A549 (cell line): ENCODE results near the gene TMEM196. TPM values are rescaled to one million over a fixed set of nuclear protein-coding genes. Genes with fewer than 3 reads are reported as not detected.
A peak's percentile ranks its signal among the peaks of the same experiment; 100 is the strongest.

Experiments used
- ATAC-seq, 2 experiments: fragments of 200-7000 bp in 1 of 2; fragments of >200 bp in 1 of 2; cut with Nextera tagmentation in 1 of 2; cut with Tn5 transposase in 1 of 2; 3 replicates each; pipeline versions ENCODE4 v1.8.0 to v1.9.1; 2018 to 2020; ENCODE audit warnings: mild to moderate bottlenecking in 1 of 2, moderate library complexity in 1 of 2
- CTCF ChIA-PET: fragments of 300-600 bp; sonication (Branson Sonifier 250); formaldehyde crosslinking; extraction: SDS; loops from one replicate; lab custom pipeline; 2021; ENCODE audit warnings: antibody characterized with exemption, inconsistent platforms; lab: Yijun Ruan, JAX
- POLR2A ChIA-PET: fragments of 350-600 bp; formaldehyde crosslinking; extraction: SDS; loops from one replicate; lab custom pipeline; 2021; ENCODE audit warnings: antibody characterized with exemption, inconsistent platforms; lab: Yijun Ruan, JAX
- DNase-seq, 2 experiments: peaks; one replicate each; pipeline versions ENCODE4 v3.0.0 to v3.0.0-alpha.2; 2011 to 2016; ENCODE audit warnings: low read depth in 1 of 2, low spot score in 1 of 2
- FAIRE-seq: peaks from 2 replicates; lab custom pipeline; 2011; peaks lifted over from hg19 to GRCh38; lab: Jason Lieb, UNC
- H3K27ac ChIP-seq, 2 experiments: fragments of >200 bp; sonication (Bioruptor Twin); formaldehyde crosslinking; 3 replicates each; pipeline ENCODE4 v1.5.1; 2016 to 2017
- H3K4me1 ChIP-seq: fragments of >200 bp; sonication (Bioruptor Twin); formaldehyde crosslinking; 3 replicates; pipeline ENCODE4 v1.6.1; 2016
- H3K4me2 ChIP-seq: fragments of >200 bp; sonication (Bioruptor Twin); formaldehyde crosslinking; 3 replicates; pipeline ENCODE4 v1.6.1; 2016
- H3K4me3 ChIP-seq: fragments of >200 bp; sonication (Bioruptor Twin); formaldehyde crosslinking; 3 replicates; pipeline ENCODE4 v1.5.1; 2016
- H3K9me3 ChIP-seq: fragments of >200 bp; sonication (Bioruptor Twin); formaldehyde crosslinking; 3 replicates; pipeline ENCODE4 v1.6.1; 2016
- CBX8 ChIP-seq: fragments of 200-600 bp; sonication (generic); IDR thresholded peaks from 2 replicates; pipeline ENCODE4 v1.6.1; 2016
- CHD2 ChIP-seq: fragments of 150-350 bp; IDR thresholded peaks from 2 replicates; pipeline ENCODE4 v1.6.1; 2014; ENCODE audit warnings: low read length; ENCODE audit not compliant: partially characterized antibody
- CTCF ChIP-seq: fragments of >200 bp; sonication (Bioruptor Twin); formaldehyde crosslinking; IDR thresholded peaks from 3 replicates; pipeline ENCODE4 v1.5.1; 2016
- E2F6 ChIP-seq: IDR thresholded peaks from 2 replicates; pipeline ENCODE4 v1.6.1; 2012; ENCODE audit warnings: low read depth, borderline replicate concordance
- EHMT2 ChIP-seq: fragments of 200-600 bp; sonication (generic); IDR thresholded peaks from 2 replicates; pipeline ENCODE4 v1.6.1; 2016; ENCODE audit warnings: antibody characterized with exemption, low read depth, mild to moderate bottlenecking, moderate library complexity
- FOXS1 ChIP-seq: fragments of 250-450 bp; sonication (Bioruptor Pico); IDR thresholded peaks from 2 replicates; pipeline ENCODE4 v1.5.0; 2020; ENCODE audit warnings: mild to moderate bottlenecking, moderate library complexity
- HDAC2 ChIP-seq: fragments of 200-600 bp; sonication (generic); IDR thresholded peaks from 2 replicates; pipeline ENCODE4 v1.6.1; 2016
- HOXA7 ChIP-seq: fragments of 250-450 bp; sonication (Bioruptor Pico); IDR thresholded peaks from 2 replicates; pipeline ENCODE4 v1.5.0; 2020; ENCODE audit warnings: mild to moderate bottlenecking, moderate library complexity
- JUNB ChIP-seq: fragments of >200 bp; sonication (Bioruptor Twin); formaldehyde crosslinking; IDR thresholded peaks from 2 replicates; pipeline ENCODE4 v1.6.1; 2016
- MAFK ChIP-seq: fragments of 450-650 bp; IDR thresholded peaks from 2 replicates; pipeline ENCODE4 v1.6.1; 2014; ENCODE audit not compliant: partially characterized antibody
- MAZ ChIP-seq: fragments of 150-350 bp; IDR thresholded peaks from 2 replicates; pipeline ENCODE4 v1.6.1; 2014; ENCODE audit warnings: antibody characterized with exemption, low read depth, low read length, borderline replicate concordance
- NFE2L2 ChIP-seq: fragments of 150-350 bp; conservative IDR thresholded peaks from 2 replicates; pipeline ENCODE4 v1.6.1; 2014; ENCODE audit warnings: low read length
- NPAS2 ChIP-seq: fragments of 250-450 bp; sonication (Bioruptor Pico); IDR thresholded peaks from 2 replicates; pipeline ENCODE4 v1.8.0; 2022; ENCODE audit warnings: mild to moderate bottlenecking, moderate library complexity, borderline replicate concordance
- PBX3 ChIP-seq: IDR thresholded peaks from 2 replicates; pipeline ENCODE4 v1.6.1; 2012
- RAD21 ChIP-seq, 2 experiments: fragments of >200 bp in 1 of 2; sonication (Bioruptor Twin) in 1 of 2; formaldehyde crosslinking in 1 of 2; IDR thresholded peaks in 1 of 2; conservative IDR thresholded peaks in 1 of 2; 2 replicates in 1 of 2; 3 replicates in 1 of 2; pipeline ENCODE4 v1.6.1; 2012 to 2018; ENCODE audit warnings: inconsistent platforms in 1 of 2
- SMC3 ChIP-seq: fragments of >200 bp; sonication (Bioruptor Twin); formaldehyde crosslinking; IDR thresholded peaks from 3 replicates; pipeline ENCODE4 v1.6.1; 2018; ENCODE audit warnings: inconsistent platforms
- ZSCAN20 ChIP-seq: fragments of 250-450 bp; sonication (Bioruptor Pico); IDR thresholded peaks from 2 replicates; pipeline ENCODE4 v1.8.0; 2022; ENCODE audit warnings: mild to moderate bottlenecking, moderate library complexity
- WGBS: methylation state at CpG from one replicate; pipeline ENCODE4 v1.1.6; 2017; ENCODE audit errors: missing lambda C conversion rate; 5-methylcytosine and 5-hydroxymethylcytosine counted together
- polyA plus RNA-seq, 4 experiments: library from polyadenylated mRNA; depleted of rRNA in 3 of 4; stranded (reverse); fragments of >200 nt; fragmentation: RNase III in 1 of 4; extraction: RNeasy Plus Mini Kit Qiagen cat#74134 plus additional on column Dnase treatment in 1 of 4; gene quantifications; 2 replicates in 3 of 4; 3 replicates in 1 of 4; pipeline ENCODE4 v1.2.3, GENCODE V29; 2011 to 2017
- TF ChIP-seq, protein P1 (sequence below): fragments of 250-450 bp; sonication (Bioruptor Pico); IDR thresholded peaks from 2 replicates; pipeline ENCODE4 v1.5.0; 2020; ENCODE audit warnings: low read depth, mild to moderate bottlenecking, moderate library complexity
- TF ChIP-seq, protein P2 (sequence below): fragments of 250-450 bp; sonication (Bioruptor Pico); IDR thresholded peaks from 2 replicates; pipeline ENCODE4 v1.5.0; 2021; ENCODE audit warnings: mild to moderate bottlenecking, moderate library complexity, borderline replicate concordance

Gene TMEM196
- polyA plus RNA-seq, 2 of the 4 experiments (the other 2 are of a cell fraction) = not detected

DNA sequence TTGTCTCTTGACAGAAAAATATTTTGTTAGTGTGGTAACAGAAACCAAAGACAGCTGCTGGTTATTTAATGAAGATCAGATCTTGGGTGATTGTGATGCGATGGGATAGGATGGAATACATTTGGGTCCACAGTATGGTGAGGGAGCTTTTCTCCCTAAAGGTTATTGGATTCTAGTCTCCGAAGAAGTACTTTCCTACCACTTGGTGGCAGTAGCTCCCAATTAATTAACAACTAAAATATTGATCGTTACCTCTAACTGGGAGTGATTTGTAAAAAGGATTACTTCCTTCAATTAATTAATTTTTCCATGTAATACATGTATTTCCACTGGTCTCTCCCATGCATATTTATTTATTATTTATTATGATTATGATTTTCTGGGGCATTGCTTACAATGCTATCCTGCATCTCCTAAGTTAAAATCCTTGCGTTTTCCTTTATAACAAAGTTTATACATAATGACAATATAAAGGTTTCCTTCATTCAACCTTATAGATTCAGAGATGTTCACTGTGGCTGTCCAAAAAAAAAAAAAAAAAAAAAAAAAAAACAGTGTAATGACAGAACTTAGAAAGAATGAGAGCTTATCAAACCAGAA lies 25.6 kb downstream of the TMEM196 start:
- no peaks in the 10 kb centered on the region for H3K9me3 ChIP-seq
- H3K27ac ChIP-seq = no peak overlapping the region
- 26% methylated on average over 4 of the region's 4 CpGs for WGBS
- FAIRE-seq (peak; percentile 51), DNase-seq (peak; percentile 33 to 53), ATAC-seq (peak; percentile 59 to 82; a peak in 5 of 6 replicates)
- no peak overlapping the region for H3K4me3 ChIP-seq
- H3K4me2 ChIP-seq = no peak overlapping the region
- no peak for TF ChIP-seq CHD2
- no peak for TF ChIP-seq MAZ
- no peak for TF ChIP-seq E2F6
- TF ChIP-seq ZSCAN20 (CRISPR knock-in tag) = no peak
- TF ChIP-seq SMC3 = peak; percentile 91
- TF ChIP-seq HDAC2 = no peak
- no peak for TF ChIP-seq FOXS1
- no peak for TF ChIP-seq JUNB
- peak; percentile 87 to 94 for TF ChIP-seq RAD21 (conservative IDR thresholded peaks at IDR 0.05 in 1 of 2, IDR thresholded peaks at IDR 0.05 in 1 of 2)
- no peak for TF ChIP-seq MAFK
- TF ChIP-seq PBX3 = no peak
- TF ChIP-seq, protein P1, sequence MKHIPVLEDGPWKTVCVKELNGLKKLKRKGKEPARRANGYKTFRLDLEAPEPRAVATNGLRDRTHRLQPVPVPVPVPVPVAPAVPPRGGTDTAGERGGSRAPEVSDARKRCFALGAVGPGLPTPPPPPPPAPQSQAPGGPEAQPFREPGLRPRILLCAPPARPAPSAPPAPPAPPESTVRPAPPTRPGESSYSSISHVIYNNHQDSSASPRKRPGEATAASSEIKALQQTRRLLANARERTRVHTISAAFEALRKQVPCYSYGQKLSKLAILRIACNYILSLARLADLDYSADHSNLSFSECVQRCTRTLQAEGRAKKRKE (CRISPR knock-in tag) = no peak
- peak; percentile 85 for TF ChIP-seq CTCF
- TF ChIP-seq EHMT2 = no peak
- TF ChIP-seq NPAS2 = no peak
- H3K4me1 ChIP-seq = no peaks in the 10 kb centered on the region
- ChIA-PET CTCF (interaction anchor here (0.6 to 7.8 kb wide), 42 partner anchors 8 to 909 kb away, joined by 3 to 67 read pairs (median 4); partner anchors contain the start of genes ITGB8 and POLR1F), POLR2A (interaction anchor here (0.6 to 1.1 kb wide), 3 partner anchors 424 to 851 kb away, joined by 3 to 6 read pairs (median 3); partner anchors contain the start of gene ITGB8)

GRCh38 chr7:19744075-19744474 lies 29.3 kb downstream of the TMEM196 start:
- CTCF ChIA-PET = interaction anchor here (1.0 to 7.8 kb wide), 3 partner anchors 10 to 428 kb away, joined by 3 to 67 read pairs (median 3); no protein-coding TSS in a partner anchor
- no peak overlapping the region for H3K4me3 ChIP-seq
- TF ChIP-seq MAFK (peak; percentile 93), RAD21 (conservative IDR thresholded peaks at IDR 0.05 in 1 of 2, IDR thresholded peaks at IDR 0.05 in 1 of 2) (no peak), NFE2L2 (no peak), HOXA7 (CRISPR knock-in tag) (no peak)
- TF ChIP-seq, all 56 proteins: peak for 1
- Histone ChIP-seq H3K9me3 (no peaks in the 10 kb centered on the region), H3K27ac (no peak overlapping the region), H3K4me1 (no peaks in the 10 kb centered on the region), H3K4me2 (no peak overlapping the region)
- no peak for DNase-seq
- WGBS = 10% methylated on average over 1 of the region's 1 CpG
- POLR2A ChIA-PET = no interaction called here
- no peak for ATAC-seq
- FAIRE-seq = no peak

- ChIA-PET POLR2A (no interaction called here), CTCF (interaction anchor here (0.9 kb wide), 1 partner anchor 444 kb away, joined by 3 read pairs; no protein-coding TSS in a partner anchor)
- DNase-seq (no peak), FAIRE-seq (no peak), ATAC-seq (no peak)
- no peak overlapping the region for H3K4me2 ChIP-seq
- 61% methylated on average over 3 of the region's 3 CpGs for WGBS
- TF ChIP-seq, protein P2, sequence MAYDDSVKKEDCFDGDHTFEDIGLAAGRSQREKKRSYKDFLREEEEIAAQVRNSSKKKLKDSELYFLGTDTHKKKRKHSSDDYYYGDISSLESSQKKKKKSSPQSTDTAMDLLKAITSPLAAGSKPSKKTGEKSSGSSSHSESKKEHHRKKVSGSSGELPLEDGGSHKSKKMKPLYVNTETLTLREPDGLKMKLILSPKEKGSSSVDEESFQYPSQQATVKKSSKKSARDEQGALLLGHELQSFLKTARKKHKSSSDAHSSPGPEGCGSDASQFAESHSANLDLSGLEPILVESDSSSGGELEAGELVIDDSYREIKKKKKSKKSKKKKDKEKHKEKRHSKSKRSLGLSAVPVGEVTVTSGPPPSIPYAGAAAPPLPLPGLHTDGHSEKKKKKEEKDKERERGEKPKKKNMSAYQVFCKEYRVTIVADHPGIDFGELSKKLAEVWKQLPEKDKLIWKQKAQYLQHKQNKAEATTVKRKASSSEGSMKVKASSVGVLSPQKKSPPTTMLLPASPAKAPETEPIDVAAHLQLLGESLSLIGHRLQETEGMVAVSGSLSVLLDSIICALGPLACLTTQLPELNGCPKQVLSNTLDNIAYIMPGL (CRISPR knock-in tag) = no peak
- no peak for TF ChIP-seq MAZ
- no peak for TF ChIP-seq CBX8
- no peaks in the 10 kb centered on the region for H3K4me1 ChIP-seq
- no peaks in the 10 kb centered on the region for H3K9me3 ChIP-seq
- H3K4me3 ChIP-seq = no peak overlapping the region
- H3K27ac ChIP-seq = no peak overlapping the region
These were observed 44.7 kb downstream of the TMEM196 start for GRCh38 chr7:19728716-19729115.
